ENCODE measurements around the gene PRKD1. TPM values are rescaled to one million over a fixed set of nuclear protein-coding genes. Genes with fewer than 3 reads are reported as not detected.
"Not testable (repeated sequence)": the region's sequence is repeated elsewhere in the genome, so short reads cannot be mapped to it uniquely, and the experiment has no call there.

PRKD1 gene
- total and polyA plus RNA-seq, 2 experiments from 2014 or later = 7.5 to 16.5 TPM

DNA sequence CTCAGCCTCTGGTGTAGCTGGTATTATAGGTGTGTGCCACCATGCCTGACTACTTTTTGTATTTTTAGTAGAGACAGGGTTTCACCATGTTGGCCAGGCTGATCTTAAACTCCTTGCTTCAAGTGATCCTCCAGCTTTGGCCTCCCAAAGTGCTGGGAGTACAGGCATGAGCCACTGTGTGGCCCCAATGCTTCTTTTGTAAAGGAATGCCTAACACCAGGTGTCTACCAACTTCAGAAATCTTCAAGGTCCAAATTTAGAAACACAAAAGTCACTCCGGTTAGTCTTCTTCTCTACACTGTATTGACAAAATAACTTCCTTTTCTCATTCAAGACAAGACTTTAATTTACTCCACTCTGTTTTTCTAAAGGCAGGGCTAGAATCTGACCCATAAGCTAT is 188.7 kb downstream of the PRKD1 start:
- Histone ChIP-seq H3K79me2 (peaks cover 5% of the 10 kb centered on the region), H3K4me3 (no peak overlapping the region), H3K4me1 (ENCODE audit: insufficient read depth) (no peaks in the 10 kb centered on the region), H3K36me3 (replicated peaks; ENCODE audit: insufficient read depth, low read depth) (no peaks in the 10 kb centered on the region), H3K27ac (no peak overlapping the region), H3K9me2 (replicated peaks; ENCODE audit: insufficient read depth) (no peaks in the 10 kb centered on the region), H2AFZ (no peak overlapping the region), H3K9me3 (ENCODE audit: low read depth) (no peaks in the 10 kb centered on the region), H4K20me1 (ENCODE audit: insufficient read depth, poor library complexity, severe bottlenecking) (no peaks in the 10 kb centered on the region), H3K27me3 (no peaks in the 10 kb centered on the region), H3K4me2 (no peak overlapping the region)
- TF ChIP-seq EZH2phosphoT487 (IDR thresholded peaks at IDR 0.05; ENCODE audit: low read depth, severe bottlenecking, unreplicated experiment) (no peak), EZH2 (IDR thresholded peaks at IDR 0.05; ENCODE audit: borderline replicate concordance) (no peak)
- TF ChIP-seq, protein P1, sequence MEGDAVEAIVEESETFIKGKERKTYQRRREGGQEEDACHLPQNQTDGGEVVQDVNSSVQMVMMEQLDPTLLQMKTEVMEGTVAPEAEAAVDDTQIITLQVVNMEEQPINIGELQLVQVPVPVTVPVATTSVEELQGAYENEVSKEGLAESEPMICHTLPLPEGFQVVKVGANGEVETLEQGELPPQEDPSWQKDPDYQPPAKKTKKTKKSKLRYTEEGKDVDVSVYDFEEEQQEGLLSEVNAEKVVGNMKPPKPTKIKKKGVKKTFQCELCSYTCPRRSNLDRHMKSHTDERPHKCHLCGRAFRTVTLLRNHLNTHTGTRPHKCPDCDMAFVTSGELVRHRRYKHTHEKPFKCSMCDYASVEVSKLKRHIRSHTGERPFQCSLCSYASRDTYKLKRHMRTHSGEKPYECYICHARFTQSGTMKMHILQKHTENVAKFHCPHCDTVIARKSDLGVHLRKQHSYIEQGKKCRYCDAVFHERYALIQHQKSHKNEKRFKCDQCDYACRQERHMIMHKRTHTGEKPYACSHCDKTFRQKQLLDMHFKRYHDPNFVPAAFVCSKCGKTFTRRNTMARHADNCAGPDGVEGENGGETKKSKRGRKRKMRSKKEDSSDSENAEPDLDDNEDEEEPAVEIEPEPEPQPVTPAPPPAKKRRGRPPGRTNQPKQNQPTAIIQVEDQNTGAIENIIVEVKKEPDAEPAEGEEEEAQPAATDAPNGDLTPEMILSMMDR (IDR thresholded peaks at IDR 0.05; ENCODE audit: poor library complexity) = no peak
- DNase-seq (ENCODE audit: low spot score) = no peak
- WGBS (ENCODE audit: low lambda C conversion rate, missing lambda C conversion rate) = 93% methylated on average over 1 of the region's 1 CpG

DNA sequence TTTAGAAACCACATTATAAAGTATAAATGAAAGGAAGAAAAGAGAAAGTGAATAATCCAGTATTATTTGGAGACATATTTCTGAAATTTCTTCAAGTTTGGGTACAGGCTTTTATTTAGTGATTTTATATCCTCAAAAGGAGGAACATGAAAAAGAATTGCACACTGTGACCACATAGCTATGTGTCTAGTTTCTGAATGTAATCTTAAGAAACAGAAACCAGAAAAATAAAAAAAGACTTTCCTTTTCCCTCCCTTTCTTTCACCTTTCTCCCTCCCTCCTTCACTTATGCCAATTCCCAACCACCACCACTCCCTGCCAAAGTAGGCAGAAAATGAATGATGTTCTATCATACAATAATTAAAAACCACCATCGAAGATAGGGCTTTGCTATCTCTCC is 189.6 kb downstream of the PRKD1 start:
- TF ChIP-seq, protein P1 (IDR thresholded peaks at IDR 0.05; ENCODE audit: poor library complexity) = no peak
- no peak for TF ChIP-seq EZH2 (IDR thresholded peaks at IDR 0.05; ENCODE audit: borderline replicate concordance)
- no peak for TF ChIP-seq EZH2phosphoT487 (IDR thresholded peaks at IDR 0.05; ENCODE audit: low read depth, severe bottlenecking, unreplicated experiment)
- no peaks in the 10 kb centered on the region for H3K9me3 ChIP-seq (ENCODE audit: low read depth)
- H3K27me3 ChIP-seq = no peaks in the 10 kb centered on the region
- no peak overlapping the region for H3K4me2 ChIP-seq
- no peaks in the 10 kb centered on the region for H3K9me2 ChIP-seq (replicated peaks; ENCODE audit: insufficient read depth)
- no peak for DNase-seq (ENCODE audit: low spot score)
- peaks cover 5% of the 10 kb centered on the region for H3K79me2 ChIP-seq
- WGBS (ENCODE audit: low lambda C conversion rate, missing lambda C conversion rate) = 87% methylated on average over 1 of the region's 1 CpG
- H3K27ac ChIP-seq = no peak overlapping the region
- no peaks in the 10 kb centered on the region for H4K20me1 ChIP-seq (ENCODE audit: insufficient read depth, poor library complexity, severe bottlenecking)
- H3K4me3 ChIP-seq = no peak overlapping the region
- H2AFZ ChIP-seq = no peak overlapping the region
- no peaks in the 10 kb centered on the region for H3K36me3 ChIP-seq (replicated peaks; ENCODE audit: insufficient read depth, low read depth)
- H3K4me1 ChIP-seq (ENCODE audit: insufficient read depth) = no peaks in the 10 kb centered on the region

DNA sequence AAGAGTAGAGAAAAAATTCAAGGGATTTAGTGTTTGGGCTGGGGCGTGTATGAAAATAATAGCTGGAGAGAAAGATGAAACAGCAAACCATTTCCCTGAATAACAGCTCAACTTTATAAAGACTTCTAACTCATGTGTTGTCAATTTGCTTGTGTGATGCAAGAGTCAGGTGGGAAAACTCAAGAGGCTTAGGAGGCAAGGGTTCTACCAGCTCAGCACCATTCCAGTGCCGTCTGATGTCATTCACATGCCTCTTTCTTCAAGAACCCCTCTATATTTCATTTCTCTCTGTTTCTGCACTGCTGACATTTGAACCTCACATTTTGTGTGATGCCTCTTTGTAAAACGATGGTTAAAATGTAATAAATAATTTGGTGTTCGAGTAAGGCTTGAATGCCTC is 192.2 kb downstream of the PRKD1 start:
- no peak overlapping the region for H3K4me2 ChIP-seq
- H3K4me3 ChIP-seq = no peak overlapping the region
- H4K20me1 ChIP-seq (ENCODE audit: insufficient read depth, poor library complexity, severe bottlenecking) = no peaks in the 10 kb centered on the region
- H3K4me1 ChIP-seq (ENCODE audit: insufficient read depth) = no peaks in the 10 kb centered on the region
- peaks cover 5% of the 10 kb centered on the region for H3K79me2 ChIP-seq
- no peak overlapping the region for H2AFZ ChIP-seq
- H3K36me3 ChIP-seq (replicated peaks; ENCODE audit: insufficient read depth, low read depth) = no peaks in the 10 kb centered on the region
- TF ChIP-seq EZH2phosphoT487 (IDR thresholded peaks at IDR 0.05; ENCODE audit: low read depth, severe bottlenecking, unreplicated experiment) = no peak
- TF ChIP-seq EZH2 (IDR thresholded peaks at IDR 0.05; ENCODE audit: borderline replicate concordance) = no peak
- TF ChIP-seq, protein P1 (IDR thresholded peaks at IDR 0.05; ENCODE audit: poor library complexity) = no peak
- H3K27me3 ChIP-seq = no peaks in the 10 kb centered on the region
- no peaks in the 10 kb centered on the region for H3K9me2 ChIP-seq (replicated peaks; ENCODE audit: insufficient read depth)
- no peak for DNase-seq (ENCODE audit: low spot score)
- no peaks in the 10 kb centered on the region for H3K9me3 ChIP-seq (ENCODE audit: low read depth)
- H3K27ac ChIP-seq = no peak overlapping the region
- 92% methylated on average over 4 of the region's 4 CpGs for WGBS (ENCODE audit: low lambda C conversion rate, missing lambda C conversion rate)

DNA sequence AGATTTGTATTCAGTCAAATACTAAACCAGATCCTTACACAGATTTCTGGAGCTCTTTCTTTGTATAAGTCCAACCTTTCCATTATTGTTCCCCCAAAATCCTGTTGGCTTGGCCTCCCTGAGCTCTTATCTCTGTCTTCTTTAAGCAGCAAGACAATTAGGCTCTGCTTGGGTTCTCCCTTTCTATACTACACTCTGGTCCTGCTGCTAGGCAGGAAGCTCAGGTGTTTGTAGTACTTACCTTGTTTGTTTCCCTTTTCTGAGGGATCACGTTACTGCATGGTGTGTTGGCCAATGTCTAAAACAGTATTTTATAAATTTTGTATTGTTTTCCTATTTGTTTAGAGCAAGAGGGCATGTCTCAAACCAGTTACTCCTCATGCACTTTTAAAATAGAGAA is 192.9 kb downstream of the PRKD1 start:
- H3K4me1 ChIP-seq (ENCODE audit: insufficient read depth) = no peaks in the 10 kb centered on the region
- no peak for DNase-seq (ENCODE audit: low spot score)
- no peaks in the 10 kb centered on the region for H3K9me2 ChIP-seq (replicated peaks; ENCODE audit: insufficient read depth)
- no peaks in the 10 kb centered on the region for H3K9me3 ChIP-seq (ENCODE audit: low read depth)
- H3K4me3 ChIP-seq = no peak overlapping the region
- H4K20me1 ChIP-seq (ENCODE audit: insufficient read depth, poor library complexity, severe bottlenecking) = no peaks in the 10 kb centered on the region
- H3K4me2 ChIP-seq = no peak overlapping the region
- no peaks in the 10 kb centered on the region for H3K36me3 ChIP-seq (replicated peaks; ENCODE audit: insufficient read depth, low read depth)
- TF ChIP-seq EZH2phosphoT487 (IDR thresholded peaks at IDR 0.05; ENCODE audit: low read depth, severe bottlenecking, unreplicated experiment) = no peak
- no peak for TF ChIP-seq EZH2 (IDR thresholded peaks at IDR 0.05; ENCODE audit: borderline replicate concordance)
- TF ChIP-seq, protein P1 (IDR thresholded peaks at IDR 0.05; ENCODE audit: poor library complexity) = no peak
- H3K27ac ChIP-seq = no peak overlapping the region
- H3K27me3 ChIP-seq = no peaks in the 10 kb centered on the region
- 44% methylated on average over 1 of the region's 1 CpG for WGBS (ENCODE audit: low lambda C conversion rate, missing lambda C conversion rate)
- H3K79me2 ChIP-seq = peaks cover 5% of the 10 kb centered on the region
- H2AFZ ChIP-seq = no peak overlapping the region

DNA sequence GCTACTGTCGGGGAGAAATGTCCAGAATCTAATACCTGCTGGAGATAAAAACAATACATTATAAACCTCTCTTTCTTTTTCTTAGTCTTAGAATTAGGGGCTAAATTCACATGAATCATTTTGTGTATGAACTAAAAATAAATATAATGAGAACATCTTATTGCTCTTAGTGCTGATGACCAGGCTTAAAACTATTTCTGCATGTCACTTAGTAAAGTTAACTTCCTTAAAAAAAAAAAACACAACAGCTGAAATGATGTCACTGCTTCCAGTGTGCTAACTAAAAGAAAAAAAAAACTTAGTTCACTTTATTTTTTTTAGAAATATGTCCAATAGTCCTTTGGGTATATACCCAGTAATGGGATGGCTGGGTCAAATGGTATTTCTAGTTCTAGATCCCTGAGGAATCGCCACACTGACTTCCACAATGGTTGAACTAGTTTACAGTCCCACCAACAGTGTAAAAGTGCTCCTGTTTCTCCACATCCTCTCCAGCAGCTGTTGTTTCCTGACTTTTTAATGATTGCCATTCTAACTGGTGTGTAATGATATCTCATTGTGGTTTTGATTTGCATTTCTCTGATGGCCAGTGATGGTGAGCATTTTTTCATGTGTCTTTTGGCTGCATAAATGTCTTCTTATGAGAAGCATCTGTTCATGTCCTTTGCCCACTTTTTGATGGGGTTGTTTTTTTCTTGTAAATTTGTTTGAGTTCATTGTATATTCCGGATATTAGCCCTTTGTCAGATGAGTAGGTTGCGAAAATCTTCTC is 200.9 kb downstream of the PRKD1 start:
- H4K20me1 ChIP-seq (ENCODE audit: insufficient read depth, poor library complexity, severe bottlenecking); H3K4me3 ChIP-seq; H3K27ac ChIP-seq; H3K9me2 ChIP-seq (replicated peaks; ENCODE audit: insufficient read depth); H3K36me3 ChIP-seq (replicated peaks; ENCODE audit: insufficient read depth, low read depth); H3K9me3 ChIP-seq (ENCODE audit: low read depth); H3K4me1 ChIP-seq (ENCODE audit: insufficient read depth); H3K79me2 ChIP-seq; H3K27me3 ChIP-seq; H2AFZ ChIP-seq; DNase-seq (ENCODE audit: low spot score); H3K4me2 ChIP-seq: not testable (repeated sequence)
- 91% methylated on average over 4 of the region's 4 CpGs for WGBS (ENCODE audit: low lambda C conversion rate, missing lambda C conversion rate)

All from hepatocyte (in vitro differentiated cells).